GM21723 (cell line): ENCODE results near the gene MORN3.

Experiments
- ATAC-seq: cut with Tn5 transposase; IDR thresholded peaks from one replicate; pipeline ENCODE4 v1.9.1; 2021; ENCODE audit warnings: mild to moderate bottlenecking, moderate library complexity; ENCODE audit not compliant: unreplicated experiment

The MORN3 gene

GRCh38 chr12:121610239-121611149 lies 59.0 kb downstream of the MORN3 start:
- ATAC-seq: no peak

GRCh38 chr12:121608301-121608700 lies 61.2 kb downstream of the MORN3 start:
- no peak for ATAC-seq

GRCh38 chr12:121603581-121603980 lies 65.9 kb downstream of the MORN3 start:
- ATAC-seq: no peak

GRCh38 chr12:121602766-121603165 lies 66.7 kb downstream of the MORN3 start:
- no peak for ATAC-seq

GRCh38 chr12:121600702-121601336 lies 68.6 kb downstream of the MORN3 start:
- no peak for ATAC-seq
